Measurements from ENCODE around the gene LONRF2. TPM values are rescaled to one million over a fixed set of nuclear protein-coding genes. Genes with fewer than 3 reads are reported as not detected.

Gene LONRF2
- total and polyA plus RNA-seq, 2 of the 13 experiments (the other 11 are each of a cell fraction or from before 2014, with no cell fraction given): not detected

GRCh38 chr2:100237163-100237562, 85.1 kb downstream of the LONRF2 start:
- Histone ChIP-seq H3K36me3 (replicated peaks in 1 of 2; ENCODE audit: control insufficient read depth in 1 of 2, insufficient read depth in 2 of 2, low read length in 2 of 2) (no peaks in the 10 kb centered on the region), H2AFZ (ENCODE audit: low read length) (no peak overlapping the region), H4K20me1 (ENCODE audit: insufficient read depth, low read length) (no peaks in the 10 kb centered on the region), H3K4me3 (replicated peaks in 1 of 3; ENCODE audit: insufficient read depth in 1 of 3, low read depth in 2 of 3, low read length in 3 of 3) (no peak overlapping the region), H3K4me2 (ENCODE audit: low read depth, low read length) (no peak overlapping the region), H3K79me2 (ENCODE audit: insufficient read depth, low read length) (no peaks in the 10 kb centered on the region), H3K27ac (ENCODE audit: extremely low read length, insufficient read depth, low read length) (no peak overlapping the region), H3K9ac (ENCODE audit: insufficient read depth, low read depth, low read length) (no peak overlapping the region), H3K27me3 (ENCODE audit: control insufficient read depth in 1 of 2, insufficient read depth in 2 of 2, low read length in 2 of 2) (peaks cover 0 to 12% of the 10 kb centered on the region in 2 experiments; a peak in 3 of 5 replicates), H3K9me3 (ENCODE audit: low read length) (no peaks in the 10 kb centered on the region), H3K4me1 (ENCODE audit: insufficient read depth, low read length) (no peaks in the 10 kb centered on the region)
- intact Hi-C loops (cut with micrococcal nuclease; ENCODE audit: unreplicated experiment): no loop called here
- TF ChIP-seq TBX3 (IDR thresholded peaks at IDR 0.05; ENCODE audit: borderline replicate concordance) (no peak), ATF1 (CRISPR knock-in tag; IDR thresholded peaks at IDR 0.05) (no peak), ZNF296 (CRISPR knock-in tag; conservative IDR thresholded peaks at IDR 0.05) (no peak), FUBP1 (CRISPR knock-in tag; IDR thresholded peaks at IDR 0.05; ENCODE audit: borderline replicate concordance) (no peak), TOPORS (CRISPR knock-in tag; IDR thresholded peaks at IDR 0.05) (no peak), ZBTB33 (CRISPR knock-in tag; IDR thresholded peaks at IDR 0.05) (no peak), ZHX2 (IDR thresholded peaks at IDR 0.05; ENCODE audit: low read depth) (no peak), ZHX2 (CRISPR knock-in tag; IDR thresholded peaks at IDR 0.05; ENCODE audit: borderline replicate concordance) (no peak)
- POLR2A ChIA-PET: no interaction called here
- FAIRE-seq (no peak), ATAC-seq (no peak), DNase-seq (ENCODE audit: low spot score) (no peak)
- BruUV-seq (replicated peaks): no TSS peak
- 51% methylated on average over 10 of the region's 10 CpGs for WGBS (ENCODE audit: low lambda C conversion rate)
- CTCF ChIA-PET (ENCODE audit: low intra/inter-chr PET ratio, low total read pairs): no interaction called here
- in situ Hi-C loops (cut with HindIII; ENCODE audit: extremely low pct_ligation_motif_present, low pct_unique_long_range_greater_than_20kb): no loop called here
